Thoracic aorta (tissue), 2 donors: ENCODE measurements around the gene MSI2. TPM values are rescaled to one million over a fixed set of nuclear protein-coding genes. Genes with fewer than 3 reads are reported as not detected.

Experiments used
- ATAC-seq: fragments of 150-250 bp; one replicate; pipeline ENCODE4 v1.8.0; 2017; ENCODE audit warnings: low read depth; ENCODE audit not compliant: insufficient number of reproducible peaks, low FRiP score
- DNase-seq: peaks from one replicate; pipeline ENCODE4 v3.0.0-alpha.2; 2020; ENCODE audit warnings: low spot score
- H3K27ac ChIP-seq, 2 donors: fragments of 200-600 bp; sonication (generic); 1 replicate in 1 of 2; 2 replicates in 1 of 2; pipeline ENCODE4 v1.5.1; 2016; ENCODE audit warnings: mild to moderate bottlenecking in 2 of 2, moderate library complexity in 2 of 2
- H3K27me3 ChIP-seq: fragments of 200-600 bp; sonication (generic); replicated peaks from 2 replicates; pipeline ENCODE4 v1.6.0; 2016; ENCODE audit warnings: mild to moderate bottlenecking; ENCODE audit not compliant: insufficient read depth
- H3K36me3 ChIP-seq: fragments of 200-600 bp; sonication (generic); one replicate; pipeline ENCODE4 v1.5.1; 2016
- H3K4me1 ChIP-seq, 2 donors: fragments of 200-600 bp; sonication (generic); 1 replicate in 1 of 2; 2 replicates in 1 of 2; pipeline versions ENCODE4 v1.5.1 to v1.6.0; 2016; ENCODE audit warnings: low read depth in 2 of 2, mild to moderate bottlenecking in 1 of 2; ENCODE audit not compliant: control insufficient read depth in 1 of 2
- H3K4me3 ChIP-seq: fragments of 200-600 bp; sonication (generic); 2 replicates; pipeline ENCODE4 v1.5.1; 2016; ENCODE audit warnings: mild to moderate bottlenecking
- H3K9me3 ChIP-seq: fragments of 200-600 bp; sonication (generic); 2 replicates; pipeline ENCODE4 v1.5.1; 2016
- total RNA-seq, 2 donors: library from RNA; depleted of rRNA; stranded (reverse); fragments of >200 nt; gene quantifications; one replicate each; pipeline versions ENCODE4 v1.1.0 to v1.2.3, GENCODE V29; 2016
- TF ChIP-seq, protein P1 (sequence below): fragments of 200-600 bp; sonication (generic); IDR thresholded peaks from one replicate; pipeline ENCODE4 v1.5.1; 2019; ENCODE audit warnings: antibody characterized with exemption

Gene MSI2
- total RNA-seq, 2 donors from 2014 or later = 32.1 to 46.2 TPM

DNA sequence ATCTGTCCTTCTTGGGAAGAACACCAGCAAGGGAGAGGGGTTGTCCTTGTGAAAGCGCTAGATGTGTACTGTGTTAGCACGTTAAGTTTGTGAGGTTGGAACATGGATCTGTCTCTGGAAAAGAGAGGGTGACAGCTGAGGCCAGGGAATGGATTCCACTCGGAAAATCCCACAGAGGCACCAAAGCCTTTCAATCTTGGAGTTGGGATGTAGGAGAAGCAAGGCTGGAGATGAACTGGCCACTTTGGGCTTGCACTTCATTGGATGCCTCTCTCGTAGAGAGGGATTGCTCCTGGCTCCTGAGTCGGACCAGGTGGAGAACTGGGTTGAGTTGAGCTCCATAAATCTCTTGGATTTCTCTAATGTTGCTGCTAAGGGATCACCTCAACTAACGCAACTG, 421.5 kb downstream of the MSI2 start:
- TF ChIP-seq, protein P1, sequence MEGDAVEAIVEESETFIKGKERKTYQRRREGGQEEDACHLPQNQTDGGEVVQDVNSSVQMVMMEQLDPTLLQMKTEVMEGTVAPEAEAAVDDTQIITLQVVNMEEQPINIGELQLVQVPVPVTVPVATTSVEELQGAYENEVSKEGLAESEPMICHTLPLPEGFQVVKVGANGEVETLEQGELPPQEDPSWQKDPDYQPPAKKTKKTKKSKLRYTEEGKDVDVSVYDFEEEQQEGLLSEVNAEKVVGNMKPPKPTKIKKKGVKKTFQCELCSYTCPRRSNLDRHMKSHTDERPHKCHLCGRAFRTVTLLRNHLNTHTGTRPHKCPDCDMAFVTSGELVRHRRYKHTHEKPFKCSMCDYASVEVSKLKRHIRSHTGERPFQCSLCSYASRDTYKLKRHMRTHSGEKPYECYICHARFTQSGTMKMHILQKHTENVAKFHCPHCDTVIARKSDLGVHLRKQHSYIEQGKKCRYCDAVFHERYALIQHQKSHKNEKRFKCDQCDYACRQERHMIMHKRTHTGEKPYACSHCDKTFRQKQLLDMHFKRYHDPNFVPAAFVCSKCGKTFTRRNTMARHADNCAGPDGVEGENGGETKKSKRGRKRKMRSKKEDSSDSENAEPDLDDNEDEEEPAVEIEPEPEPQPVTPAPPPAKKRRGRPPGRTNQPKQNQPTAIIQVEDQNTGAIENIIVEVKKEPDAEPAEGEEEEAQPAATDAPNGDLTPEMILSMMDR = no peak

DNA sequence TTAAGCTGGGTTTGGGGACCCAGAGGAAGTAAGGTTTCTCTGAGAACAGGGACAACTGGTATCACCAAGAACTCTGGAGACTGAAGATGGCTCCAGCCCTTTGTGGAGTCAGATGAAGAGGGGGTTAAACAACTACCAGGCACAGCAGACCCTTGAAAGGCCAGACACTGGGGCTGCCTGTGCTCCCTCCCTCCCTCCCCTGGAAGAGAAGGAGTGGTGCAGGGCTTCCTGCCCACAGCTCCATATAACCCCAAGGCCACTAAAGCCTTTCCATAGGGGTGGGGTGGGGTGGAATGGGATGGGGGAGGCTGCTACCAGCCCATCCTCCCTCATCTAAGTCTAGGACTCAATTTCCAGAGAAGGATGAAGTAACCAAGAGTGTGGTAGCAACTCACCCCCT, 422.1 kb downstream of the MSI2 start:
- Histone ChIP-seq H3K27ac (no peak overlapping the region), H3K27me3 (no peaks in the 10 kb centered on the region), H3K4me1 (no peaks in the 10 kb centered on the region), H3K9me3 (no peaks in the 10 kb centered on the region), H3K36me3 (no peaks in the 10 kb centered on the region), H3K4me3 (no peak overlapping the region)
- TF ChIP-seq, protein P1 = no peak
- ATAC-seq = no peak
- no peak for DNase-seq

More for the DNA sequence above, 421.5 kb downstream of the MSI2 start:
- ATAC-seq (no peak), DNase-seq (no peak)
- no peaks in the 10 kb centered on the region for H3K9me3 ChIP-seq
- H3K27me3 ChIP-seq = no peaks in the 10 kb centered on the region
- no peaks in the 10 kb centered on the region for H3K36me3 ChIP-seq
- H3K4me3 ChIP-seq = no peak overlapping the region
- no peak overlapping the region for H3K27ac ChIP-seq
- no peaks in the 10 kb centered on the region for H3K4me1 ChIP-seq

DNA sequence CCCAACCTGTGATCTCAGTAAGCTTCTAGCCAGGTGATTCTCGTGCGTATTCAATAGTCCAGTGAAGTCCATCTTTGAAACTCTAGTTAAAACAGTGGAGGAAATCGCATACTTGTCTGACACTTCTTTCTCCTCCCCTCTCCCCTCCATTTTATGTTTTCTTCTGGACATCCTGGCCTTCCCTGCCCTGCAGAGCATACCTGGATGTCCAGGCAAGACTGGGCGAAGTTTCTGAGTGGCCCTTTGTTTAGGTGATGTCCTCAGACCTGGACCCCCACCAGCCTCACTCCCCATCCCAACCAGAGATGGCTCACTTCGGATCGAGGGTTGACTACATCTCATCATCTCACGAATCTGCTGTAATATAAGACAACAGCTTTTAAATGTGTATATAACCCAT, 423.0 kb downstream of the MSI2 start:
- Histone ChIP-seq H3K9me3 (no peaks in the 10 kb centered on the region), H3K4me3 (no peak overlapping the region), H3K27ac (no peak overlapping the region), H3K27me3 (no peaks in the 10 kb centered on the region), H3K36me3 (no peaks in the 10 kb centered on the region), H3K4me1 (no peaks in the 10 kb centered on the region)
- DNase-seq (no peak), ATAC-seq (no peak)
- TF ChIP-seq, protein P1 = no peak

DNA sequence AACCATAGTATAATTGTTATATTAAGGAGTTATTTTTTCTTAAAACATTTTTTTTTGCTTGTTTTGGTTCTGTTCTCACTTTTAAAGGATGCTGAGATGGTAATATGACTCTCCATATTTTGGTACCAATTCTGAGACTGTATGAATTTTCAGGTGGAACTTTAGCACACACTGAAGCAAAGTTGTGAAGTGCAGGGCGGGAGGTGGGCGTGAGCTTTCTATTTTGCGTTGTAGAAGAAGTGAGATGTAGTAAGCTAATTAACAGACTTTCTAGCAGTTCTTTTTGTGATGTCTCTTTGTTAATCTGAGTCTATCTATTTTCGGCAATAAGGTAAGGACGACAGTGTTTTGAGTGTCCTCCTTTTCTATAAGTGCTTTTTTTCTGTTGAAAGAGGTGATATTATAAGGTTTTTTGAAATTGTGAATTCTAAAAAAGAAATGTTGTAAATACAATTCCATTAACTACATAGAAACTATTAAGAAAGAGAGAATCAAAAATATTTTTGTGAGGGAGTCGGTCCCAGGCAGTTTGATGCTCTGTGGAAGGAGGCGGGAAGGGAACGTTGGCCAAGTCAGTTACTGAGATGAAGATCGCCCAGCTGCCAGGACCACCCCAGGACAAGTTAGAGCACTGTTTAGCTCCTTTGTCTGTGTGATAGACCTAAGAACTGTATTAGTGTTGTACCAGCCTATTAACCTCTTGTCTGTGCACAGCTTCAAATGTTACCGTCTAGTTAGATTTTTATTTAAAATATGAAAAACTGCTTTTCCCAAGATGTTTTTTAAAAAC, 423.8 kb downstream of the MSI2 start:
- H3K4me1 ChIP-seq = no peaks in the 10 kb centered on the region
- DNase-seq = no peak
- no peak overlapping the region for H3K27ac ChIP-seq
- TF ChIP-seq, protein P1 = no peak
- ATAC-seq = no peak
- no peaks in the 10 kb centered on the region for H3K9me3 ChIP-seq
- H3K27me3 ChIP-seq = no peaks in the 10 kb centered on the region
- H3K36me3 ChIP-seq = no peaks in the 10 kb centered on the region
- H3K4me3 ChIP-seq = no peak overlapping the region

DNA sequence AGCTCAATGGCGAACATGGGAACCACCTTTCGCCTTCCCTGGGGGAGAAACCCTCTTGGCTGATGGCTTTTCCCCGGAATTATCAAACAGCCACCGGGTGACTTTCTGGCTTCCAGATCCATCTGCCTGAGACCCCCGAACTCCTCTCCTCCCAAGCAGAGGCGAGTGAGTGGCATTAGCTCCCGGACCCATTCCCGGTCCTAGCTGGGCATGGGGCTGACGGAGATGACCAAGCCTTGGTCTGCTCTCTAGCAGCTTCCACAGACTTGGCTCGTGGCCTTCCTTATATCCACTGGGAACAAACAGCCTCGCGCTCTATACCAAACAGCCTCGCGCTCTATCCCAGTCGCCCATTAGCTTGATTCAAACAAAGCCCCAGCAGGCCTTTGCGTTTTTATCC, 426.4 kb downstream of the MSI2 start:
- no peaks in the 10 kb centered on the region for H3K9me3 ChIP-seq
- H3K4me3 ChIP-seq = no peak overlapping the region
- no peak for DNase-seq
- H3K4me1 ChIP-seq = no peaks in the 10 kb centered on the region
- TF ChIP-seq, protein P1 = no peak
- ATAC-seq = no peak
- H3K27ac ChIP-seq = no peak overlapping the region
- H3K36me3 ChIP-seq = no peaks in the 10 kb centered on the region
- H3K27me3 ChIP-seq = no peaks in the 10 kb centered on the region
